Measurements from ENCODE around the gene NDUFB2. TPM values are rescaled to one million over a fixed set of nuclear protein-coding genes. Genes with fewer than 3 reads are reported as not detected.
"Not testable (repeated sequence)": the region's sequence is repeated elsewhere in the genome, so short reads cannot be mapped to it uniquely, and the experiment has no call there.

NDUFB2 gene
- total RNA-seq, 1 donor from 2014 or later = 167 TPM

GRCh38 chr7:140689199-140690152, 7.0 kb upstream of the NDUFB2 start:
- no peak for DNase-seq (ENCODE audit: low read depth in 2 of 2)

- DNase-seq (ENCODE audit: low read depth in 2 of 2) = no peak
Measured at GRCh38 chr7:140691376-140692045, 5.0 kb upstream of the NDUFB2 start.

- not testable (repeated sequence) for DNase-seq (ENCODE audit: low read depth in 2 of 2)
Measured at GRCh38 chr7:140693849-140694248, 2.7 kb upstream of the NDUFB2 start.

GRCh38 chr7:140694592-140694991, 1.9 kb upstream of the NDUFB2 start:
- DNase-seq (ENCODE audit: low read depth in 2 of 2) = no peak

GRCh38 chr7:140695381-140695780, 1.1 kb upstream of the NDUFB2 start:
- DNase-seq (ENCODE audit: low read depth in 2 of 2) = no peak

- peak; percentile 89 to 91 for DNase-seq (ENCODE audit: low read depth in 2 of 2)
Measured at GRCh38 chr7:140696024-140696679, 356 bp upstream of the NDUFB2 start.

- DNase-seq (ENCODE audit: low read depth in 2 of 2) = no peak
Measured at GRCh38 chr7:140697447-140698143, 1.1 kb downstream of the NDUFB2 start.

- DNase-seq (ENCODE audit: low read depth in 2 of 2) = no peak
Measured at GRCh38 chr7:140698477-140698876, 2.0 kb downstream of the NDUFB2 start.

- DNase-seq (ENCODE audit: low read depth in 2 of 2) = no peak
Measured at GRCh38 chr7:140702774-140703173, 6.3 kb downstream of the NDUFB2 start.

GRCh38 chr7:140704205-140704604, 7.7 kb downstream of the NDUFB2 start:
- DNase-seq (ENCODE audit: low read depth in 2 of 2) = no peak

GRCh38 chr7:140707132-140707531, 10.6 kb downstream of the NDUFB2 start:
- DNase-seq (ENCODE audit: low read depth in 2 of 2) = no peak

GRCh38 chr7:140708764-140709163, 12.3 kb downstream of the NDUFB2 start:
- not testable (repeated sequence) for DNase-seq (ENCODE audit: low read depth in 2 of 2)

- DNase-seq (ENCODE audit: low read depth in 2 of 2) = not testable (repeated sequence)
Measured at GRCh38 chr7:140712392-140712791, 15.9 kb downstream of the NDUFB2 start.

- DNase-seq (ENCODE audit: low read depth in 2 of 2) = no peak
Measured at GRCh38 chr7:140714331-140715040, 18.0 kb downstream of the NDUFB2 start.

- DNase-seq (ENCODE audit: low read depth in 2 of 2) = peak; percentile 38 to 62
Measured at GRCh38 chr7:140719721-140720120, 23.2 kb downstream of the NDUFB2 start.

GRCh38 chr7:140722254-140722653, 25.7 kb downstream of the NDUFB2 start:
- no peak for DNase-seq (ENCODE audit: low read depth in 2 of 2)

- DNase-seq (ENCODE audit: low read depth in 2 of 2) = no peak
Measured at GRCh38 chr7:140723006-140723405, 26.5 kb downstream of the NDUFB2 start.

- DNase-seq (ENCODE audit: low read depth in 2 of 2) = no peak
Measured at GRCh38 chr7:140723574-140723973, 27.1 kb downstream of the NDUFB2 start.

GRCh38 chr7:140724706-140725105, 28.2 kb downstream of the NDUFB2 start:
- no peak for DNase-seq (ENCODE audit: low read depth in 2 of 2)

GRCh38 chr7:140726281-140726680, 29.8 kb downstream of the NDUFB2 start:
- peak; percentile 9 to 19 for DNase-seq (ENCODE audit: low read depth in 2 of 2)

GRCh38 chr7:140732416-140732815, 35.9 kb downstream of the NDUFB2 start:
- no peak for DNase-seq (ENCODE audit: low read depth in 2 of 2)
